Measurements from ENCODE around the gene UBR4.

Gene UBR4

GRCh38 chr1:19133360-19133759 is 76.7 kb downstream of the UBR4 start:
- no peak for DNase-seq

DNA sequence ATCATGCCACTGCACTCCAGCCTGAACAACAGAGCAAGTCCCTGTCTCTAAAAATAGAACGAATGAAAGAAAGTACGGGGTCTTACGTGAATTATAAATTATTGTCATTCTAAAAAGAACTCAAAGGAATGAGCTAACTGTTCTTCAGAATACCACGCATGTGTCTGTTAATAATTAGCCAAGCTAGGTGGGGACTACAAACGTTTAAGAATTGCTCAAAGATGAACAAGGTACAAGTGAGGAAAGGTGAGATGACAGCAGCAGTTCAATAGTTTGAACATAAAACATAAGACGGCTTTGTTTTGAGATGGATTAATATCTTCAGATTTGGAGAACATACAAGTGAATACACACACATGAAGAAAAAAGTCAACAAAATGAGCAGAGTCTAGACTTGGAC is 79.6 kb downstream of the UBR4 start:
- DNase-seq, result no peak

GRCh38 chr1:19128968-19129514 is 81.0 kb downstream of the UBR4 start:
- DNase-seq, result no peak

DNA sequence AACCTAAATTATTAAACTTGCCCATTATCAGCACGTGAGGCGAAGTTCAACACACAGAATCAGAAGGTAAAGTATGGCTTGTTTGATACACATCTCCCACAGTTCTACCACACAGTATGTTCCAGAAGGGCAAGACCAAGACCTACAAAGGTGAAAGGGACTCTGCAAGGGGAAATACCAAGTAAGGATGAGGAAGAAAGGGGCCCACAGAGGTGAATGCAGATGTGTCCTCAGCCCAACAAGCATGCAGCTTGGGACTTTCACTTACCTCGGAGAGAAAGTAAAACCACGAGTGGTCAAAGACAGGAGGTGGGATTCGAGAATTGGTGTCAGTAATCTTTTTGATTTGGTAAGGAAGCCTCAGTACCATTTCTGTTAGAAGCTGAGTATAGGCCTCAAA is 85.8 kb downstream of the UBR4 start:
- no peak for DNase-seq

- DNase-seq, result no peak
Observed at GRCh38 chr1:19123837-19124236, 86.2 kb downstream of the UBR4 start.

DNA sequence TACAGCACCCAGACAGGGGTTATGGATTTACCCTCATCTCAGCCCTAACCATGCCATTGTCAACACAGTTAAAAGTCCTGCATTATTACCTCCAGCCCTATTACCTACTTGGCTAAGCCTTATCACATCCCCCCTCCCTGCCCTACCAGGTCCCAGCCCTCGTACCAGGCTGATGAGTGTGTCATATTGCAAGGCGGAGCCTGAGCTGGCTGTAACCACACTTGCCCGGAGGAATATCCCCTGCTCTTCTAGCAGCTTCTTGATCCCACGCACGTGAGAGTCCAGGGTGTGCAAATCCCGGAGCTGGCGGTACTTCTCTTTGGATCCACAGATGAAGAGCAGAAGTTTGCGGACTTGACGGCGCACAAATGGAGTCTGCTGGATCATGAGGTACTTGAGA is 87.4 kb downstream of the UBR4 start:
- no peak for DNase-seq

GRCh38 chr1:19121192-19121591 is 88.9 kb downstream of the UBR4 start:
- DNase-seq, result no peak

GRCh38 chr1:19120070-19120469 is 90.0 kb downstream of the UBR4 start:
- no peak for DNase-seq

DNA sequence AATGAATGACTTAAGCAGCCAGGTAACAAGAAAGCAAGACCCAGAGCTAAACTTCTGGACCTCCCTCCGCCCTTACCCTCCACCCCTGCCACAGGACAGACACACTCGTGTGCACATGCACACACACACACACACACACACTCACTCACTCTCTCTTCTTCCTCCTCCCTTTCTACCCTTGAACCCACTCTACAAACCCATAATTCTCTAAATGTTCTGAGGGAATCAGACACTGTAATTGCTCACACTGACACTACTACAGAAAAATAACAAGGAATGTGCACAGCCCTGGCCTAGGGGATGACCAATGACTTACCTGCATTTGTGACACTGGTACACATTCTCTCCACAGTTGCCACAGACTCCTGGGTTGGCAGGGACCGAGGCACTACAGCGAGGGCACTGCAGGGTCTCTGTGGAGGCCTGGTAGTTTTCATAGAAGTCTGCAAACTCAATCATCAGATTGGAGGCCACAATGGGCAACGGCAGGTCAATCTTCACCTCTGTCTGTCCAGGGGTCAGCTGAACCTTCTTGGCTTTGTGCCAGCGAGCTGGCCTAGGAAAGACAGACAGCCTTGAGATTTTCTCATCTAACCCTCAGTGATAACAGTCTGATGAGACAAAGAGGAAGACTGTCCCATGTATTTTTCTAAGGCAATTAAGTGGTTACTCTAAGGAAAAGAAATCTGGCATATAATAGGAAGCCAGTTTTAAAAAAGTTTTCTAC is 94.8 kb downstream of the UBR4 start:
- DNase-seq, result no peak

DNA sequence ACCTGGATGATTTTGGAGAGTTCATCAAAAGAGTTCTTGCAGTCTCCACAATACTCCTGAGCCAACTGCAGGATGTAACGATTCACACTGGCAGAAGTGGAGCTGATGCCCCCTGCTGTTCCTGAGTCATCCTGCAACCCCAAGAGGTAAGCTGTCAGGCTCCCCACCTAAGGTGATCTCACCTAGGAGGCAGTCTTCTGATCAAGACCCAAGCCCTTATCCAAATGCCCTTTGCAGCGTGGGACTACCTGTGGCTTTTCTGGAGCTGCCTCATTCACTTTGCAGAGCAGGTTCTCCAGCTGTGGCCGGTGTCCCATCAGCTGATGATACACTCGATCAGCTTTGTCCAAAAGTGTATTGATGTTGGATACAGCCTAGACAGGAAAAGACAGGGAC is 96.4 kb downstream of the UBR4 start:
- no peak for DNase-seq

- DNase-seq, result no peak
Observed at GRCh38 chr1:19112891-19113696, 97.0 kb downstream of the UBR4 start.

- DNase-seq, result no peak
Observed at GRCh38 chr1:19110257-19110927, 99.7 kb downstream of the UBR4 start.

DNA sequence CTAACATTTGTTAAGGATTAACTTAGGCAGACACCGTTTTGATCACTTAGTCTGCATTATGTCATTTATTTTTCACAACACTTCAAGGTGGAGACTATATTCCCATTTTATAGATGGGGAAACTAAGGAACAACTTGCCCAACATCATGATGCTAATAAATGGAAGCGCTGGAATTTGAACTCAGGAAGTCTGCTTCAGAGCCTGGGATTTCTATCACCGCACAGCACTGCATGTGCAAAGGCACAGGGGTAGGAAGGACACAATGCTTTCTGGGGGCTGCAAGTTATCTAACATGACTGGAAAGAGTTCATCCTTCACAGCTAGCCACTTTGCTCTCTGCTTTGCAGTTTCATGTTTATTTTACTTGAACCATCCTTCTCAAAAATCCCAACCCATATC is 100.5 kb downstream of the UBR4 start:
- no peak for DNase-seq

DNA sequence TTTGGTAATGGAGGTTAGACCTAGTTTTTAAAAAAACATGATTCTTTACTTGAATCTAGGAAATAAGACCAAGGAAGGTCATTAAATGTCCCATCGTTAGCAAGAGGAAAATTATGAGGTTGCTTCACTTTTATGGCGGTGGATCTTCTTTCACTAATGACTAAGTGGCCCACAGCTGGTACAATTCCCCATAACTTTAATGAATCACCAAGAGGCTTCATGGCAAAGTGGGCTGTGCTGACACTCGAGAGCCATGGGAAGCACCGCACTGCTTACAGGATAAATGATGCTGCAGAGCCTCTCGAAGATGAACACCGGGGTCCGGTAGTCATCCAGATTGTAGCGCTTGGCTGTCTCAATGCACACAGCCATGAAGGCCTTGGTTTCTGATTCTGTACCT is 108.8 kb downstream of the UBR4 start:
- DNase-seq, result no peak

DNA sequence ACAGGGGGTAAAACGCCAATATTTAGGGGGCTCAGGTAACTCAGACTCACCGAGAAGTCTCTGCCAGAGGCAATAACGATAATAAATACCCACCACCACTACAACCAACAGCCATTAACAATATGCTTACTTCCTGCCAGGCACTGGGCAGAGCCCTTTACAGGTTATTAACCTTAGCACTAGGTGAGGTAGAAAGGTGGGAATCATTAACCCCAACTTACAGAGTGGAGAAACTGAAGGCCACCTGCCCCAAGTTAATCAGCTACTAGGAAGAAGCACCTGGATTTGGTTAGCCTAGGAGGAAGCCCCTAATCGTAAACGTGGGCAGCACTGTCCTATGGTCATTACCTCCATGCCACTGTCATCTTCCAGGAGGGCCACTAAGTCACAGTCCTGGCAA is 110.0 kb downstream of the UBR4 start:
- no peak for DNase-seq

GRCh38 chr1:19096990-19097389 is 113.1 kb downstream of the UBR4 start:
- no peak for DNase-seq

GRCh38 chr1:19096036-19096833 is 113.8 kb downstream of the UBR4 start:
- DNase-seq, result no peak

- no peak for DNase-seq
Observed at GRCh38 chr1:19091196-19091953, 118.7 kb downstream of the UBR4 start.

- no peak for DNase-seq
Observed at GRCh38 chr1:19089524-19089923, 120.5 kb downstream of the UBR4 start.

DNA sequence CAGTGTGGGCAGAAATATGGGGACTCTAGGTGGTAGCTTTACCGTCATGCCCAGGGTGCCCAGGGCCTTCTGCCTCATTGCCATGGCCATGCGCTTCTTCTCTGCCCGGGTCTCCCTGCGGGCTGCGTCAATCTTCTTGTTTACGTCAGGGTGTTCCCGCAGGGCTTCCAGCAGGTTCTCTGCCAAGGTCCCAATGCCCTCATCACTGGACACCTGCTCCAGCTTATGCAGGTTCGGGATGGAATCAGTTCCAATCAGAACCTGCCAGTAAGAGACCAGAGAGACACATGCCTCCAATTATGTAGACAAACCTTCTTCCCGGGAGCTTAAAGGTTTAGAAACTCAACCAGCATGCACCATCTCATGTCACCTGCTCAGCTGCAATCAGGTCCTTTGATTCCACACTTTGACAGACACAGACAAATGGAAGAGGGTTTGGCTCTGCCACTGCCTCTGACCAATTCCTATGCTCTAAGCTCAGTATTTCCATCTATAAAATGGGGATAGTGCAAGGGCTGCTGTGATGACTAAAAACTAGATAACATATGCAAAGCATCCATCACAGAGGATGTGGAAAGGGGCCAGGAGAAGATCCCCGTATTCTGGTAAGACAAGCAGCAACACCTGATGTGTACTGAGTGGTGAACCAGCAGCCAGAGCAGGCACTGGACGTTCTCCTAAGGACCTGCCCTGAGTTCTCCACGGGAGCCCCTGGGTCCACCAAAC is 121.2 kb downstream of the UBR4 start:
- no peak for DNase-seq

Data from NCI-H1436 treated with DMSO at 0.1 percent for 48 hours (cell line).